22Rv1 (cell line): Measurements from ENCODE around the gene GLT6D1.

ENCODE experiments used
- H3K27ac ChIP-seq: fragments of 450-650 bp; 2 replicates; pipeline ENCODE4 v1.5.1; 2017
- ZFX ChIP-seq: fragments of 450-650 bp; IDR thresholded peaks from 2 replicates; pipeline ENCODE4 v1.6.1; 2017; ENCODE audit warnings: antibody characterized with exemption, borderline replicate concordance
- TF ChIP-seq, protein P1 (sequence below): fragments of 450-650 bp; IDR thresholded peaks from 2 replicates; pipeline ENCODE4 v1.5.1; 2017; ENCODE audit warnings: mild to moderate bottlenecking

Gene GLT6D1

GRCh38 chr9:135581636-135582426 is 57.5 kb downstream of the GLT6D1 start:
- H3K27ac ChIP-seq: no peak overlapping the region
- TF ChIP-seq ZFX: no peak
- TF ChIP-seq, protein P1, sequence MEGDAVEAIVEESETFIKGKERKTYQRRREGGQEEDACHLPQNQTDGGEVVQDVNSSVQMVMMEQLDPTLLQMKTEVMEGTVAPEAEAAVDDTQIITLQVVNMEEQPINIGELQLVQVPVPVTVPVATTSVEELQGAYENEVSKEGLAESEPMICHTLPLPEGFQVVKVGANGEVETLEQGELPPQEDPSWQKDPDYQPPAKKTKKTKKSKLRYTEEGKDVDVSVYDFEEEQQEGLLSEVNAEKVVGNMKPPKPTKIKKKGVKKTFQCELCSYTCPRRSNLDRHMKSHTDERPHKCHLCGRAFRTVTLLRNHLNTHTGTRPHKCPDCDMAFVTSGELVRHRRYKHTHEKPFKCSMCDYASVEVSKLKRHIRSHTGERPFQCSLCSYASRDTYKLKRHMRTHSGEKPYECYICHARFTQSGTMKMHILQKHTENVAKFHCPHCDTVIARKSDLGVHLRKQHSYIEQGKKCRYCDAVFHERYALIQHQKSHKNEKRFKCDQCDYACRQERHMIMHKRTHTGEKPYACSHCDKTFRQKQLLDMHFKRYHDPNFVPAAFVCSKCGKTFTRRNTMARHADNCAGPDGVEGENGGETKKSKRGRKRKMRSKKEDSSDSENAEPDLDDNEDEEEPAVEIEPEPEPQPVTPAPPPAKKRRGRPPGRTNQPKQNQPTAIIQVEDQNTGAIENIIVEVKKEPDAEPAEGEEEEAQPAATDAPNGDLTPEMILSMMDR: no peak

DNA sequence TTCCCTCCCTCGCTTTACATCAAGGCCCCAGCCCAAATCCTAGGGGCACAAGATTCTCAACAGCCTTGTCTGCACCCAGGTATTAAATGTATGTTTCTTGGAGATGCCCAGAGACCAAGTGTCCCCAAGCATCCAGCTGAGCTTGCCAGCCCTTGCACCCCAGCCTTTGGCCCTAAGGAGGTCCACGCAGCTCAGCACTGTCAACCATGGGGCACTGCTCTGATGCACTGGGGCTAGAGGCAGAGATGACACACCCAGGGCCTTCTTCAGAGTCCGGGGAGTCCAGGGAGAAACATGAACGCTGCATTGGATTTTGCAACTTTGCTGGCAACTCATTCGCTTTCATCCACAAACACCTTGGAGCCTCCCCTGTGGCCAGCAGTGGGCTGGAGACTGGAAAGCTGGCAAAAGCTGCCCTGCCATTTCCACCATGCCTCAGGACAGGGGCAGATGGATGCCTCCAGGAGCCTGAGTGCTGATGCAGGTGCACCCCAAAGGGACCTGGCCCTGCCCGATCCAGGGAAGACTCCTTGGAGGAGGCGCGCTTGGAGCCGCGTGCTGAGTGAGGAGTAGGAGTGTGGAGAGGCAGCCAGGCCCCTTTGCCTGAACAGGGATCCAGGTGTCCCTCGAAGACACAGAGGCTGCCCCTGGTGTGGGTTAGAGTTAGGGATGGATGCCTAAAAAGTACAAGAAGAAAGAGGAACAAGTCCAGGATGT is 58.5 kb downstream of the GLT6D1 start:
- no peak overlapping the region for H3K27ac ChIP-seq
- no peak for TF ChIP-seq ZFX
- TF ChIP-seq, protein P1: no peak

- TF ChIP-seq, protein P1: no peak
- TF ChIP-seq ZFX: no peak
Measured at GRCh38 chr9:135579889-135580660, 59.3 kb downstream of the GLT6D1 start.

DNA sequence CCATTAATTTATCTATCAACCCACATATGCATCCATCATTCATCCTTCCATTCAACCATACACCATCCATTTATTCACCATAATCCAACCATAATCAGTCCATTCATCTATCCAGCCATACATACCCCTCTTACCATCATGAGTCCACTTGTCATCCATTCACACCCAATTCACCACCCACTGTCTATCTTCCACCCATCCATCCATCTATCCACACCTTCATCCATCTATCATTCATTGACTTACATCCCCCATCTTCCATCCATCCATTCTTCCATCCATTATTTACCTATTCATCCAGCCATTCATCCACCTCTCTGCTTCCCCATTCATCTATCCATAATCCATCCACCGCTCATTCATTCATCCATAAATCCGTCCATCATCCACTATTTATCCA is 60.0 kb downstream of the GLT6D1 start:
- no peak overlapping the region for H3K27ac ChIP-seq
- TF ChIP-seq, protein P1: no peak
- no peak for TF ChIP-seq ZFX

More at GRCh38 chr9:135579889-135580660, 59.3 kb downstream of the GLT6D1 start:
- no peak overlapping the region for H3K27ac ChIP-seq

DNA sequence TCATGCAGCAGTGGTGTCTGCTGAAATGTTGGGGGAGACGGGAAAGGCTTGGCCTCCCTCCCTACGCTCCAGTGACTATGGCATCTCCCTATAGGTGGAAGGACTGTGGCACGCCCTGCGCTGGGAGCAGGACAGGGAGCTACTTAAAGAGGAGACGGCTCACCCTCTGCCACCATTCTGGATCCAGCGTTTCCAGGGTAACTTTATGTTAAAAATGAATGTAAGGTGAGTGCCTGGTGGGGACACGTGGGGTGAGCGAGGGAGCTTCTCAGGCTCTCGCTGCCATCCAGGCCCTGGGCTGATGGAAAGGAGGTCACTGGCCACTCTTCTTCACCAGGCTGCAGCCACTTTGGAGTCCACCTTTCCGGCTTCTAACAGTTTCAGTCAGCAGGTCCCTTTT is 62.1 kb downstream of the GLT6D1 start:
- TF ChIP-seq ZFX: no peak
- TF ChIP-seq, protein P1: no peak
- no peak overlapping the region for H3K27ac ChIP-seq

DNA sequence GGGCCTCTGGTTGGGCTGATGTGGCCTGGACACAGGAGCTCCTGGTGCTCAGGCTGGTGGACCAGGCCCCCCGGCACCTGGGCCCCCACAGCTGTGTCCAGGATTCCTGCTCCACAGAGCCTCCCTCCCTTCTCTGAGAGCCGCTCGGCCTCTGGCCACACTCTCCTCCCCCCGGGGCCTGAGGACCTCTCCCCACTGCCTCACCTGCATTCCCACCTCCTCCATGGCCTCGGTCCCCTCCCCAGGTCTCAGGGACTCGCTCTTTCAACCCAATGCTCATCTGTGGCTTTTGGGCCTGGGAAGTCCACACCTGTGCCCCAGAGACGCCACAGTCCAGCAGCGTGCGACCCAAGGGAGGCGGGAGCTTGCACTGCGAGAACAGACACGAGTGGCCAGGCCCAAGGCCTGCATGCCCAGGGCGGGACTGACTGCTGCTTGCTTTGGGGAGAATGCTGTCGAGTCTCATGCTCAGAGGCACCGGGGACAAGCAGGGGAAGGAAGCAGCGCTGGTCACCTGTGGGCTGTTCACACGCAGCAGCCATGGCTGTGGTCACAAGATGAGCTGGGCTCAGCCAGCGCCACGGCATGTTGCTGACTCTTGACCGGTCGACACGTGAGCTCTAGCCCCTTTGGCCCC is 63.2 kb downstream of the GLT6D1 start:
- TF ChIP-seq, protein P1: no peak
- TF ChIP-seq ZFX: no peak
- no peak overlapping the region for H3K27ac ChIP-seq
